K562 (cell line): ENCODE measurements around the gene EEF2K. TPM values are rescaled to one million over a fixed set of nuclear protein-coding genes. Genes with fewer than 3 reads are reported as not detected.

Experiments
- ATAC-seq: fragments of 200-7000 bp; cut with Tn5 transposase; 3 replicates; pipeline ENCODE4 v1.9.1; 2020; ENCODE audit warnings: moderate library complexity
- BruUV-seq: library from RNA; stranded (reverse); fragments of 400-500 nt; replicated peaks from 2 replicates; lab custom pipeline; 2021; lab: Mats Ljungman, UMichigan
- CTCF ChIA-PET: fragments of 300-600 bp; formaldehyde crosslinking; extraction: SDS; loops from one replicate; lab custom pipeline; 2021; ENCODE audit warnings: low intra/inter-chr PET ratio; lab: Yijun Ruan, JAX
- POLR2A ChIA-PET: fragments of 300-600, 350-650 bp; sonication (Branson Sonifier 250); formaldehyde crosslinking; extraction: SDS; loops from one replicate; lab custom pipeline; 2021; ENCODE audit warnings: antibody characterized with exemption, inconsistent platforms; lab: Yijun Ruan, JAX
- DNase-seq, 4 experiments: peaks; one replicate each; pipeline versions ENCODE4 v3.0.0 to v3.0.0-alpha.2; 2011 to 2018; ENCODE audit warnings: low spot score in 3 of 4, mixed read lengths in 3 of 4; ENCODE audit errors: extremely low read depth in 1 of 4
- FAIRE-seq: peaks from 2 replicates; lab custom pipeline; 2011; peaks lifted over from hg19 to GRCh38; lab: Jason Lieb, UNC
- H2AFZ ChIP-seq: 2 replicates; pipeline ENCODE4 v1.6.0; 2011; ENCODE audit warnings: low read depth, low read length, control low read depth, inconsistent platforms
- H3K27ac ChIP-seq: fragments of 200-600 bp; 3 replicates; pipeline ENCODE4 v1.8.0; 2011; ENCODE audit warnings: low read depth, mild to moderate bottlenecking, control low read depth, inconsistent platforms, low read length, moderate library complexity, mixed read lengths; ENCODE audit errors: extremely low read depth
- H3K27me3 ChIP-seq, 2 experiments: fragments of 300-600 bp in 1 of 2; 2 replicates in 1 of 2; 3 replicates in 1 of 2; pipeline versions ENCODE4 v1.6.0 to v1.8.0; 2011; ENCODE audit warnings: inconsistent platforms in 2 of 2, low read length in 2 of 2, mild to moderate bottlenecking in 1 of 2, mixed read lengths in 1 of 2, moderate library complexity in 1 of 2; ENCODE audit not compliant: control insufficient read depth in 2 of 2, insufficient read depth in 2 of 2
- H3K36me3 ChIP-seq: fragments of 300-600 bp; 3 replicates; pipeline ENCODE4 v1.8.0; 2011; ENCODE audit warnings: mild to moderate bottlenecking, low read length, inconsistent platforms; ENCODE audit not compliant: control insufficient read depth, insufficient read depth
- H3K4me1 ChIP-seq, 2 experiments: fragments of 200-600 bp in 1 of 2; replicated peaks in 1 of 2; 2 replicates in 1 of 2; 3 replicates in 1 of 2; pipeline versions ENCODE4 v1.5.1 to v1.8.0; 2011; ENCODE audit warnings: inconsistent platforms in 2 of 2, low read length in 2 of 2, mild to moderate bottlenecking in 1 of 2, mixed read lengths in 1 of 2, moderate library complexity in 1 of 2; ENCODE audit not compliant: control insufficient read depth in 2 of 2, insufficient read depth in 2 of 2
- H3K4me2 ChIP-seq: 2 replicates; pipeline ENCODE4 v1.6.1; 2011; ENCODE audit warnings: low read length, control low read depth, inconsistent platforms, mixed read lengths; ENCODE audit not compliant: insufficient read depth
- H3K4me3 ChIP-seq: fragments of 200-600 bp; sonication (generic), shearing (Covaris generic); 2 replicates; pipeline ENCODE4 v1.5.1; 2016; ENCODE audit warnings: control low read depth, inconsistent platforms
- H3K79me2 ChIP-seq: fragments of 200-600 bp; 3 replicates; pipeline ENCODE4 v1.8.0; 2011; ENCODE audit warnings: low read length, inconsistent platforms; ENCODE audit not compliant: control insufficient read depth, insufficient read depth
- H3K9ac ChIP-seq, 2 experiments: 2 replicates each; pipeline versions ENCODE4 v1.6.0 to v1.6.1; 2011; ENCODE audit warnings: low read depth in 2 of 2, low read length in 2 of 2, control low read depth in 1 of 2, inconsistent platforms in 1 of 2, mild to moderate bottlenecking in 1 of 2, mixed read lengths in 1 of 2; ENCODE audit not compliant: insufficient read depth in 1 of 2
- H3K9me1 ChIP-seq: one replicate; pipeline ENCODE4 v1.6.0; 2011; ENCODE audit warnings: inconsistent platforms, mild to moderate bottlenecking, low read length, moderate library complexity; ENCODE audit not compliant: control insufficient read depth, insufficient read depth
- H3K9me3 ChIP-seq: replicated peaks from 2 replicates; pipeline ENCODE4 v1.5.1; 2011; ENCODE audit warnings: low read depth, low read length, inconsistent platforms; ENCODE audit not compliant: control insufficient read depth, insufficient read depth
- H4K20me1 ChIP-seq: replicated peaks from 2 replicates; pipeline ENCODE4 v1.6.1; 2011; ENCODE audit warnings: low read length, inconsistent platforms, mixed read lengths; ENCODE audit not compliant: control insufficient read depth, insufficient read depth
- BCOR ChIP-seq: fragments of 450-650 bp; IDR thresholded peaks from 2 replicates; pipeline ENCODE4 v1.6.1; 2016
- GABPB1 ChIP-seq: sonication (generic); formaldehyde crosslinking; IDR thresholded peaks from 2 replicates; pipeline ENCODE4 v1.8.0; 2022; ENCODE audit warnings: mild to moderate bottlenecking, missing genetic modification reagents
- HNRNPH1 ChIP-seq: fragments of 200-400 bp; formaldehyde crosslinking; optimal IDR thresholded peaks from 2 replicates; pipeline ENCODE3; 2017; ENCODE audit warnings: low read depth, mild to moderate bottlenecking, low read length, moderate library complexity
- MTA3 ChIP-seq: fragments of 450-650 bp; formaldehyde crosslinking; IDR thresholded peaks from 2 replicates; pipeline ENCODE4 v1.6.1; 2017; ENCODE audit warnings: mild to moderate bottlenecking, borderline replicate concordance
- TAF9B ChIP-seq: fragments of 450-650 bp; IDR thresholded peaks from 2 replicates; pipeline ENCODE4 v1.6.1; 2018; ENCODE audit warnings: mild to moderate bottlenecking; ENCODE audit not compliant: partially characterized antibody
- ZC3H11A ChIP-seq: IDR thresholded peaks from 2 replicates; pipeline ENCODE4 v1.6.1; 2012; ENCODE audit warnings: low read depth, low read length, improper control_type of control experiment
- ZNF12 ChIP-seq: sonication (generic); formaldehyde crosslinking; IDR thresholded peaks from 2 replicates; pipeline ENCODE4 v1.4.0; 2020; ENCODE audit warnings: mild to moderate bottlenecking, missing genetic modification reagents
- ZNF134 ChIP-seq: fragments of 250-450 bp; sonication (Bioruptor Pico); conservative IDR thresholded peaks from 2 replicates; pipeline ENCODE4 v1.4.0; 2020
- WGBS: fragments of 100-300 bp; shearing (Covaris generic); methylation state at CpG from one replicate; pipeline ENCODE4 v1.1.6; 2016; ENCODE audit warnings: low coverage, mixed read lengths; ENCODE audit not compliant: insufficient coverage; ENCODE audit errors: missing lambda C conversion rate; 5-methylcytosine and 5-hydroxymethylcytosine counted together
- in situ Hi-C: fragments of 300-500 bp; cut with MboI; formaldehyde crosslinking; loops from 4 replicates; pipeline ENCODE4 v1.15.0; 2018; ENCODE audit warnings: inconsistent platforms, mixed read lengths
- intact Hi-C: fragments of 100-400 bp; cut with micrococcal nuclease; formaldehyde crosslinking; loops from 2 replicates; pipeline ENCODE4 v1.14.2; 2022
- polyA plus RNA-seq, 8 experiments: library from polyadenylated mRNA; depleted of rRNA in 4 of 8; stranded (reverse) in 5 of 8; unstranded in 3 of 8; fragments of >200 nt; fragmentation: Nextera tagmentation in 2 of 8; fragmentation: Illumina TruSeq in 1 of 8; extraction: Ambion mirVana in 2 of 8; extraction: Trizol in 1 of 8; gene quantifications; 2 replicates each; pipeline versions ENCODE4 v1.2.1 to v1.2.3, GENCODE V29; 2011 to 2014; ENCODE audit warnings: inconsistent platforms in 1 of 8, missing spikeins in 1 of 8
- total RNA-seq, 7 experiments: library from RNA; depleted of rRNA in 6 of 7; stranded (reverse); fragments of >200 nt in 6 of 7; fragmentation: Illumina TruSeq in 2 of 7; extraction: Trizol in 2 of 7; gene quantifications; 2 replicates each; pipeline versions ENCODE4 v1.2.1 to v1.2.3, GENCODE V29; 2011 to 2021; ENCODE audit warnings: low replicate concordance in 1 of 7
- TF ChIP-seq, protein P1 (sequence below): fragments of 250-450 bp; sonication (Bioruptor Pico); IDR thresholded peaks from 2 replicates; pipeline ENCODE4 v1.4.0; 2020; ENCODE audit warnings: mild to moderate bottlenecking, moderate library complexity
- TF ChIP-seq, protein P2 (sequence below): sonication (generic); IDR thresholded peaks from 2 replicates; pipeline ENCODE4 v1.6.1; 2016

EEF2K gene
- total and polyA plus RNA-seq, 9 of the 15 experiments (the other 6 are each of a cell fraction or from before 2014, with no cell fraction given) = 3.0 to 35.2 (median 12.2) TPM

DNA sequence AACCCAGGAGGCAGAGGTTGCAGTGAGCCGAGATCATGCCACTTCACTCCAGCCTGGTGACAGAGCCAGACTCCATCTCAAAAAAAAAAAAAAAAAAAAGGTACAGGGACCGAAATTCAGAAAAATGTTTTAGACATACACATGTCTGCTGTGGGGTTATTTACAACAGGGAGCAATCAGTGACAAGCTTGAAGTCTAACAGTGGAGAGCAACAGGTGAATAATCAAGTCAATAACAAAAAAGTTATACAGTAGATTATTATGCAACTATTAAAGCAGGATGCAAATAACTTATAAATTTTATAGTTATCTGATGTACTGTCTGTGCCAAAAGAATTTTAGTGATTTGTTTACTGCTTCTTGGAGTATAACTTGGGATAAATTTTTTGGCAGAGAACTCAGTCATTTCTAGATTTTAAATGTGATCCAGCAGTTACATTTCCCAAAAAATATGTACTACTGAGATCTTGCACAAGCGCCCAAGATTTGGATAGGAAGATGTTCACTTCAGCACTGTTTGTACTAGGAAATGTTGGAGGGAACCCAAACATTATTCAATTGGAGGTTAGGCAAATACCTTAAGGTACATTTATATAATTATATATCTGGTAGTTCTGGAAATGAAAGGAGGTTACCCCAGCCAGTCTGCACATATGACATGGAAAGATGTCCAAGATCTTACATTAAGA, 34.1 kb downstream of the EEF2K start:
- in situ Hi-C loops (no loop called here), intact Hi-C loops (no loop called here)
- Histone ChIP-seq H3K4me2 (no peak overlapping the region), H3K9me1 (no peaks in the 10 kb centered on the region), H3K9ac (no peak overlapping the region), H3K9me3 (no peaks in the 10 kb centered on the region), H3K27ac (no peak overlapping the region), H3K4me3 (no peak overlapping the region), H4K20me1 (no peaks in the 10 kb centered on the region; the same call in 1 of the 2 replicates), H2AFZ (no peak overlapping the region), H3K79me2 (no peaks in the 10 kb centered on the region; the same call in 2 of the 3 replicates), H3K36me3 (peaks cover 44% of the 10 kb centered on the region; the same call in 2 of the 3 replicates), H3K27me3 (no peaks in the 10 kb centered on the region), H3K4me1 (no peaks in the 10 kb centered on the region; a peak in 1 of 5 replicates)
- FAIRE-seq = no peak
- 86% methylated on average over 2 of the region's 3 CpGs for WGBS
- POLR2A ChIA-PET = interaction anchor here (0.7 kb wide), 1 partner anchor 870 kb away, joined by 3 read pairs; no protein-coding TSS in a partner anchor
- no peak for ATAC-seq
- no peak for TF ChIP-seq ZC3H11A
- no peak for TF ChIP-seq TAF9B
- TF ChIP-seq MTA3 = no peak
- TF ChIP-seq, protein P1, sequence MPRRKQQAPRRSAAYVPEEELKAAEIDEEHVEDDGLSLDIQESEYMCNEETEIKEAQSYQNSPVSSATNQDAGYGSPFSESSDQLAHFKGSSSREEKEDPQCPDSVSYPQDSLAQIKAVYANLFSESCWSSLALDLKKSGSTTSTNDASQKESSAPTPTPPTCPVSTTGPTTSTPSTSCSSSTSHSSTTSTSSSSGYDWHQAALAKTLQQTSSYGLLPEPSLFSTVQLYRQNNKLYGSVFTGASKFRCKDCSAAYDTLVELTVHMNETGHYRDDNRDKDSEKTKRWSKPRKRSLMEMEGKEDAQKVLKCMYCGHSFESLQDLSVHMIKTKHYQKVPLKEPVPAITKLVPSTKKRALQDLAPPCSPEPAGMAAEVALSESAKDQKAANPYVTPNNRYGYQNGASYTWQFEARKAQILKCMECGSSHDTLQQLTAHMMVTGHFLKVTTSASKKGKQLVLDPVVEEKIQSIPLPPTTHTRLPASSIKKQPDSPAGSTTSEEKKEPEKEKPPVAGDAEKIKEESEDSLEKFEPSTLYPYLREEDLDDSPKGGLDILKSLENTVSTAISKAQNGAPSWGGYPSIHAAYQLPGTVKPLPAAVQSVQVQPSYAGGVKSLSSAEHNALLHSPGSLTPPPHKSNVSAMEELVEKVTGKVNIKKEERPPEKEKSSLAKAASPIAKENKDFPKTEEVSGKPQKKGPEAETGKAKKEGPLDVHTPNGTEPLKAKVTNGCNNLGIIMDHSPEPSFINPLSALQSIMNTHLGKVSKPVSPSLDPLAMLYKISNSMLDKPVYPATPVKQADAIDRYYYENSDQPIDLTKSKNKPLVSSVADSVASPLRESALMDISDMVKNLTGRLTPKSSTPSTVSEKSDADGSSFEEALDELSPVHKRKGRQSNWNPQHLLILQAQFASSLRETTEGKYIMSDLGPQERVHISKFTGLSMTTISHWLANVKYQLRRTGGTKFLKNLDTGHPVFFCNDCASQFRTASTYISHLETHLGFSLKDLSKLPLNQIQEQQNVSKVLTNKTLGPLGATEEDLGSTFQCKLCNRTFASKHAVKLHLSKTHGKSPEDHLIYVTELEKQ (CRISPR knock-in tag) = no peak
- no peak for TF ChIP-seq ZNF12
- no peak for TF ChIP-seq HNRNPH1
- TF ChIP-seq GABPB1 (CRISPR knock-in tag) = no peak
- TF ChIP-seq BCOR = no peak
- TF ChIP-seq, protein P2, sequence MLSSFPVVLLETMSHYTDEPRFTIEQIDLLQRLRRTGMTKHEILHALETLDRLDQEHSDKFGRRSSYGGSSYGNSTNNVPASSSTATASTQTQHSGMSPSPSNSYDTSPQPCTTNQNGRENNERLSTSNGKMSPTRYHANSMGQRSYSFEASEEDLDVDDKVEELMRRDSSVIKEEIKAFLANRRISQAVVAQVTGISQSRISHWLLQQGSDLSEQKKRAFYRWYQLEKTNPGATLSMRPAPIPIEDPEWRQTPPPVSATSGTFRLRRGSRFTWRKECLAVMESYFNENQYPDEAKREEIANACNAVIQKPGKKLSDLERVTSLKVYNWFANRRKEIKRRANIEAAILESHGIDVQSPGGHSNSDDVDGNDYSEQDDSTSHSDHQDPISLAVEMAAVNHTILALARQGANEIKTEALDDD = no peak
- TF ChIP-seq ZNF134 = no peak
- CTCF ChIA-PET = no interaction called here
- no peak for DNase-seq
- no TSS peak for BruUV-seq
